HG03378 (cell line): Measurements from ENCODE around the gene APCDD1L.

Experiments used
- ATAC-seq: cut with Tn5 transposase; IDR thresholded peaks from one replicate; pipeline ENCODE4 v1.9.1; 2021; ENCODE audit warnings: mild to moderate bottlenecking, moderate library complexity; ENCODE audit not compliant: unreplicated experiment

Gene APCDD1L

GRCh38 chr20:58515233-58516212 lies at the start of gene APCDD1L:
TSS of gene APCDD1L (minus strand) at chr20:58515399. CDS start at chr20:58514707, 692 bp downstream.
- ATAC-seq: no peak

- ATAC-seq: no peak
Measured at GRCh38 chr20:58559368-58559729, 44.1 kb upstream of the APCDD1L start.

- ATAC-seq: no peak
Measured at GRCh38 chr20:58558486-58559367, 43.5 kb upstream of the APCDD1L start.

DNA sequence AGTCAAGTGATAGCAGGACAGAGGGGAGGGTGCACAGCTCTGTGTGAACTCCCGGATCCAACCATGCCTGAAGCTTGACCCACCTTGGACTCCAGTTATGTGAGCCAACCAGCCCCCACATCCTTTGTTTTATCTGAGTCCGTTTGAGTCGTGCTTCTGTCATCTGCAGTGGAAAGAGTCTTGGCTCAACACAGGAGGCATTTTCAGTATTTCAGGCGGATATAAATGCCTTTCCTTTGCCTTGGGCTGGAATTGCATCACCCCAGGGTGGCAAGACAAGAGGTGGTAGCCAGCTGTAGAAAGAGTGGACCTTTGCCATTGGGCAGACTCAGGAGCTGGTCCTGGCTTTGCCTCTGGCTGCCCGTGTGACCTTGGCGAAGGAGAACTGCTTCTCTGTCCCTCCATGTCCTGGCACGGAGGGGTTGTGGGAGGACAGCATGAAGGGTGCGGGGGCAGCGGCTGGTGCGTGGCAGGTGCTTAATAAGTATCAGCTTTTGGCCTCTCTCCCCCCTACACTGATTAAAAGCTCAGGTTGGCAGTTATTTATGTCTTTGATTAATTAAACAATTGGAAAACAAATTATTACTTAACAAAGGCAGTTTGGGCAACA lies 42.6 kb upstream of the APCDD1L start:
- no peak for ATAC-seq

DNA sequence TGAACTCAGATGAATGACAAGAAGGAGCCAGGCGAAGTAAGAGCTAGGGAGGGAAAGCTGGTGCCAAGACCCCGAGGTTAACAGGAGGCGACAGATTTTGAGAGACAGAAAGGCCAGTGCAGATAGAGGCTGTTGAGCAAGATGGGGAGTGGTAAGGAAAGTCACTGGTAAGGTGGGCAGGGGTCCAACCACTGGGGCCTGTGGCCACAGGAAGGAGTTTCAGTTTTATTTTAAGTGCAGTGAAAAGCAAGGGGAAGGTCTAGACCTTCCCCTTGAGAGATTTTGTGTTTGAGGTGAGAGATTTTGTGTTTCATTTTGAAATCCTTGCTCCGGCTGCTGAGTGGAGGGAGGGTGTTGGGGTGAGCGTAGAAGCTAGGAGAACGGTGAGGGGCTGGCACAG lies 41.8 kb upstream of the APCDD1L start:
- ATAC-seq: no peak

DNA sequence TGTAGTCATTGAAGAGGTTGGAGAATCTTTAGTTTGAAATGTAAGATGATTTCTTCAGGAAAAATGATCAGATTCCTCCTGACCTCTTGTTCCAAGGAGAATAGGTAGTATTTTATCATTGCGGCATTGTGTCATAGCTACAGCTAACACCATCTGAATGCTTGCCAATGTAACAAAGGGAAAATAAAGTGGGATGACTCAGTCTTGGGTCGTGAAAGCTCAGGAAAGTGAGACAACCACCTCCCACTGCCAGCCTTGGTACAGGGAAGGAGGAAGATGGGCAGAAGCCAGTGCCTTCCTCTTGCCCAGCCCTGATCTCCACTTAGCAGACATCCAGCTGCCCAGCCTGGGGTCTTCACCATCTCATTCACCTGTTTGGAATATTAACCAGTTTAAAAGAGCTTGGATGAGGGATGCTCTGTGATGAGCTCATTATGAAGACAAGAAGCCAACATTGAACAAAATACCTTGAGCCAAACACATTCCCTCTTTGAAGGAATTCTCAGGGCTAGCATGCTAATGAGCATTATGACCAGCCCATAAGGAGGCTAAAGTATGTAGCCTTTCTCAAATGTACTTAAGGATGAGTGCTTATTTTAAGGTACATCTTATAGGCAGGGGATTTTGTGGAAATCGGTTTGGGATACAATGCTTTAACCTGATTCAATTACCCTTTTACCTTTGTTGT lies 40.0 kb upstream of the APCDD1L start:
- no peak for ATAC-seq

DNA sequence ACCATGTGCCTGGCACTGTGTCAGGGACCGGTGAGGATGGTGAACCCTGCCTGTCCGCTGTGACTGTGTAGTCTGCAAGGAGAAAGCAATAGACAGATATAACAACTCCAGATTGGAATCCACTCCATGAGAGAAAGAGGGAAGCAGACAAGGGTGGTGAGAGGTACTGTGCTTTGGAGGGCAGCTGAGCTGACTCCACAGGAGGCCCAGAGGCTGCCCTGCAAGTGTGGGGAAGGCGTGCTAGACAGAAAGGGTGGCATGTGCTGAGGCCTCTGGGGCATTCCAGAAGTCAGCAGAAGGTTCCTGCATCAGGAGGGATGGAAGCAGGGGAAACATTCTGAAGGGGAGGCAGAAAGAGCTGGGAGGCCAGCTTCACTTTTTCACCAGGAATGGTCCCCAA lies 39.3 kb upstream of the APCDD1L start:
- ATAC-seq: no peak

- no peak for ATAC-seq
Measured at GRCh38 chr20:58553841-58554240, 38.6 kb upstream of the APCDD1L start.

GRCh38 chr20:58553166-58553696 lies 38.0 kb upstream of the APCDD1L start:
- ATAC-seq: no peak

DNA sequence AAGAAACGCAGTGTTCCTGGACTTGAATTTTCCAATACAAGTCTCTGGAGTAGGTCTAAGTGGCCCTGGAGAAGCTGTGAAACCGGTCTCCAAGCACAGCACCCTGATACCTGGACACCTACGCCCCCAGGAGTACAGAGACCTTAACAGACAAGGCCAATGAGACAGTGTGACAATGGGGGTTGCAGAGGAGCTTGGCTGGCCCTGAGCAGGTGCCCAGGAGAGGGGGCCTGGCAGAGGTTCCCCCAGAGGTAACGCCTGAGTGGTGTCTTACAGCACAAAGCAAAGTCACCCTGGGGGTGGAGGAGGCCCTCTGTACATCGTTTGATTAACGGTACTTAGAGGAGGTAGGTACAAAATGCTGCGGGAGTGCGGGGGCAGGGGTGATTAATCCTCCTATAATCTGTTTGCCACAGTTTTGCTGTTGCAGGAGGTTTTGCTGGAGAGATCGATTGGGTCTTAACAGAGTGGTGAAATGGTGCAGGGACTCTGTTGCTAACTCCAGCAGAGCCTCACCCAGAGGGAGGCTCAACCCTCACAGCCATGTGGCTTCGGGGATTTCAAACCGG lies 37.3 kb upstream of the APCDD1L start:
- no peak for ATAC-seq

DNA sequence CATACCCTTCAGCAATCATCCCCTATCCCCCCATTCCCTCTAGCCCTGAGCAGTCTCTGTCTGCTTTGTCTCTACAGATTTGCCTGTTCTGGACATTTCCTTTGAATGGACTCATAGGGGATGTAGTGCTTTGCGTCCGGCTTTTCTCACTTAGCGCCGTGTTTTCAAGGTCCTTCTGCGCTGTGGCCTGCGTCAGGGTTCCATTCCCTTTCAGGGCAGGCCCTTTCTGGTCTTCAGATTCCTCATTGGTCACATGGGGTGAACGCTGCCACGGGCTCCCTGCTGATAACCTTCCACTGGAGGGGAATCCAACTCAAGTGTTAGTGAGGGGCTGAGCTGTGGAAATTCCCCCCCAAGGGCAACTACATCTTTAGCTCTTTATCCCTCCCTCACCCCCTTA lies 36.4 kb upstream of the APCDD1L start:
- ATAC-seq: no peak

GRCh38 chr20:58550275-58551059 lies 35.3 kb upstream of the APCDD1L start:
- ATAC-seq: no peak

DNA sequence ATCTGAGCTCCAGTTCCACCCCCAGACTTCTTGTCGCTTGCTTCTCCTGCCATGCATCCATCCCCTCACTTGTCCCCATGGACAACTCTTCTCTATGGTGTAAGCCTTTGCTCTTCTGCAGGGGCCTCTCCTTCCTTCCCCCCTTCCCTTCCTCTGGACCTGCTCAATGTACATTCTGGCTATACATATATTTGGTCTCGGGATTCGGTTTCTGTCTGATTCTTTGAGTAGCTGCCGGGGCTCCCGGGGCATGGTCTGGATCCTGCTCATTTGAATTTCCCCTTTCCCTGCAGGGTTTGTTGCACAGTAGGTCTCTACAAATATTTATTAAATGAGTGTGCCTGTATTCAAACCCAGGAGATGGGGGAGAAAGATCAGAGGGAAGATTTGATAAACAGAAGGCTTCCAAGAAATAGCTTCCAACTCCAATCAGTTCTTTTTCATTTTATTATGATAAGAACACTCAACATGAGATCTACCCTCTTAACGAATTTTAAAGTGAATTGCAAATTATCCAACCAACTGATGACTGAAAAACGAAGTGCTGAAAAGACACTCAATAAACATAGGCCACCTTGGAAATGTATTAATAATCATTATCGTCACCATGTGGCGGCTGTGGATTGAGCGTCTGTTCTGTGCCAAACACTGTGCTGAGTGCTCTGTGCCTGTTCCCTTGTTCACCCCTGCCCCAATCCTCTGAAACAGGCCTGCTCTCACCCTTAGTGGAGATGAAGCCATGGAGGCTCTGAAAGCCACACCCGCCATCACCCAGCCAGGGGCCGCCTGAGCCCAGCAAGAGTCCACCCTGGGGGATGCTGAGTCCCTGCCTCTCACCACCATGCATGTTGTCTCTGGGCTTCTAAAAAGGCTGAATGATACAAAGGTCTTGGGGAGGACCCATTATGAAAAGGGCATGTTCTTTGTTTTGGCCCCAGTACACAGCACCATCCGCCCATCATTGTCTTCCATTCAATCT lies 34.3 kb upstream of the APCDD1L start:
- no peak for ATAC-seq

GRCh38 chr20:58547623-58548475 lies 32.6 kb upstream of the APCDD1L start:
- no peak for ATAC-seq

DNA sequence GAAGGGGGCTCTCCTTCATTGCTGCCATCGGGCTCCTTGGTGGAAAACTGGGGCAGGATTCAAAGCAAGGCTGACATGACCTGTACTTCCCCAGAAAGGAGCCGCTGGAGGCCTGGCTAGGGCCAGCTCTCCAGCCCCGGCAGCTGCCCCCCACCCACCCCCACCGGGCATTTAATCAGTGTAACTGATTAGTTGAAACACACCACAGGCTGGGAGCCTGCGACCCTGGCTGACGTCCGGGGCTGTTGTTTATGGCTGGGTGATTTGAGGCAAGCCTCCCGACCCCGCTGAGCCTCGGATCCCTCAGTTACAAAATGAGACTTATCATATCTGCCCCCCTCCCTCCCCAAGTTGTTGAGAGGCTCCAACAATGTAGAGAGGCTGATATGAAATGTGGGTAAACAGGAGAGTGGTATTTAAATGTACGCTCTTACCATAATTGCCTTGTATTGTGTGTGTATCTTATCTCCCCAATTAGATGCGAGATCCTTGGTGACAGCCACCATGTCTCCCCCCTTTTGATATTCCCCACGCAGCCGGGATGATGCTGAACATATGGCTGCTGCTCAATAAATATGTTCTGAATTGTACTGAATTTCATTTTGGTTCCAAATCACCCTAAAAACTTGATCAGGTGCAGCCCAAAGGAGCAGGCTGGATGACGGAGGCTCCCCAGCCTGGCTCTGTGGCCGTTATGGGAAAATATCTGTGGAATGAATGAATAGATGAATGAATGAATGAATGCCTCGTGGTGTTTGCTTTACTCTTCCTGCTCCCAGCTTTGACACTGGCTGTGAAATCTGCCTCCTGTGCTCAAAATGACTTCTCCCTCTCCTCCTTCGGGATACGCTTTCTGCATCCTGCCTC lies 31.8 kb upstream of the APCDD1L start:
- ATAC-seq: no peak

- no peak for ATAC-seq
Measured at GRCh38 chr20:58546416-58546711, 31.2 kb upstream of the APCDD1L start.
